Natural killer cell (primary cell): ENCODE results near the gene GRIK1. TPM values are rescaled to one million over a fixed set of nuclear protein-coding genes. Genes with fewer than 3 reads are reported as not detected.

Experiments
- ATAC-seq, 3 donors: fragments of 150-1000 bp in 2 of 3; fragments of 200-7000 bp in 1 of 3; cut with Tn5 transposase; 1 replicate in 1 of 3; 2 replicates in 2 of 3; pipeline ENCODE4 v1.10.0; 2021; ENCODE audit warnings: mild to moderate bottlenecking in 2 of 3, moderate library complexity in 2 of 3
- DNase-seq, 2 donors: peaks; one replicate each; pipeline versions ENCODE4 v3.0.0 to v3.0.0-alpha.2; 2013 to 2021; ENCODE audit warnings: mixed read lengths in 1 of 2
- H3K27ac ChIP-seq: one replicate; pipeline ENCODE4 v1.5.1; 2013; ENCODE audit warnings: mild to moderate bottlenecking, low read length
- H3K27me3 ChIP-seq: one replicate; pipeline ENCODE4 v1.6.1; 2013; ENCODE audit warnings: low read length; ENCODE audit not compliant: control insufficient read depth, insufficient read depth
- H3K36me3 ChIP-seq: one replicate; pipeline ENCODE4 v1.6.1; 2013; ENCODE audit warnings: low read length; ENCODE audit not compliant: control insufficient read depth, insufficient read depth
- H3K4me1 ChIP-seq: one replicate; pipeline ENCODE4 v1.6.1; 2013; ENCODE audit warnings: low read length; ENCODE audit not compliant: control insufficient read depth, insufficient read depth
- H3K4me3 ChIP-seq: one replicate; pipeline ENCODE4 v1.5.1; 2013; ENCODE audit warnings: low read length
- H3K9me3 ChIP-seq: one replicate; pipeline ENCODE4 v1.6.1; 2013; ENCODE audit warnings: low read length; ENCODE audit not compliant: control insufficient read depth, insufficient read depth
- H3K27ac Mint-ChIP-seq, 2 donors: one replicate each; pipeline ENCODE4 v1.8.0; 2022; ENCODE audit warnings: mild to moderate bottlenecking in 2 of 2, mixed read lengths in 2 of 2, moderate library complexity in 1 of 2
- H3K27me3 Mint-ChIP-seq, 2 donors: one replicate each; pipeline ENCODE4 v1.8.0; 2022; ENCODE audit warnings: low read depth in 2 of 2, mixed read lengths in 2 of 2
- H3K36me3 Mint-ChIP-seq: one replicate; pipeline ENCODE4 v1.8.0; 2022; ENCODE audit warnings: mixed read lengths
- H3K4me1 Mint-ChIP-seq, 2 donors: one replicate each; pipeline ENCODE4 v1.8.0; 2022; ENCODE audit warnings: mixed read lengths in 2 of 2
- H3K4me3 Mint-ChIP-seq: one replicate; pipeline ENCODE4 v1.8.0; 2022; ENCODE audit warnings: mild to moderate bottlenecking, moderate library complexity, mixed read lengths
- H3K9me3 Mint-ChIP-seq, 2 donors: one replicate each; pipeline ENCODE4 v1.8.0; 2022; ENCODE audit warnings: mixed read lengths in 2 of 2
- WGBS: methylation state at CpG from one replicate; pipeline ENCODE4 v1.1.7; 2013; ENCODE audit warnings: missing lambda C conversion rate; ENCODE audit not compliant: insufficient coverage; 5-methylcytosine and 5-hydroxymethylcytosine counted together
- intact Hi-C: fragments of 100-400 bp; cut with micrococcal nuclease; formaldehyde crosslinking; loops from one replicate; pipeline ENCODE4 v1.14.2; 2022
- total RNA-seq, 4 donors: library from RNA; stranded (reverse); fragments of 120-200 nt in 1 of 4; gene quantifications; one replicate each; pipeline versions ENCODE4 v1.2.3 to v1.2.4, GENCODE V29; 2013 to 2022
- TF ChIP-seq, protein P1 (sequence below): fragments of 200-600 bp; IDR thresholded peaks from one replicate; pipeline ENCODE4 v1.8.0; 2022; ENCODE audit warnings: antibody characterized with exemption

The GRIK1 gene
- total RNA-seq, 3 donors from 2014 or later (not counting 1 experiment from before 2014, with no cell fraction given) = not detected

DNA sequence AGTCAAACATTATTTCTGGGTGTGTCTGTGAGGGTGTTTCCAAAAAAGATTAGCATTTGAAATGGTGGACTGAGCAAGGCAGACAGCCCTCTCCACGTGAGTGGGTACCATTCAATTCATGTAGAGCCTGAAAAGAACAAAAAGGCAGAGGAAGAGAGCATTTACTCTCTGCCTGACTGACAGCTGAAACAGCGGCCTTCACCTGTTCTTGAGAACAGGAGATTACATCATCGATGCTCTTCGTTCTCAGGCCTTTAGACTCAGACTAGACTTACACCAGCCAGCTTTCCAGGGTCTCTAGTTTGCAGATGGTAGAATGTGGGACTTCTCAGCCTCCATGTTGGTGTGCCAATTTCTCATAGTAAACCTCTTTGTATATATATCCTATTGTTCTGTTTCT is 338.7 kb downstream of the GRIK1 start:
- no peaks in the 10 kb centered on the region for H3K36me3 ChIP-seq
- intact Hi-C loops = no loop called here
- 86% methylated on average over 4 of the region's 4 CpGs for WGBS

DNA sequence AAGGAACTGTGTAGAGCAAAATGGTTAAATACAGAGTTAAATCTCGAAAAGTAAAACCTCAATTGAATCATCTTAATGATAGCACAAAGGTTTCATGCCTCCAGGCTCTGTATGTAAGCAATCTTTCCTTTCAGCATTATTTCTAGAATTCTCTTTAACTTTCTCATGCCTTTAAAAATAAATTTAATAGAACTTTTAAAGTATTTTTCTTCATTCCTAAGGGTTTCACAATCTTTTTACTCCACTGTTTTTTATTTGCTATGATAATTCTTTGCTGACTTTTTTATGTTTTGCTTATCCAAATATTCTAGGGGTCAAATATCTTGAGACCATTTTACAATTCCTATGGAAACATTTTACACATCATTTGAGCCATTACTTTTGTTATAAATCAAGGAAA is 353.1 kb downstream of the GRIK1 start:
- DNase-seq = no peak
- H3K36me3 Mint-ChIP-seq = no peaks in the 10 kb centered on the region
- no peaks in the 10 kb centered on the region for H3K9me3 ChIP-seq
- no peak overlapping the region for H3K27ac ChIP-seq
- no peak overlapping the region for H3K27ac Mint-ChIP-seq
- no peaks in the 10 kb centered on the region for H3K27me3 ChIP-seq
- intact Hi-C loops = no loop called here
- peaks cover 0 to 2% of the 10 kb centered on the region in 2 donors for H3K9me3 Mint-ChIP-seq
- no peaks in the 10 kb centered on the region for H3K4me1 Mint-ChIP-seq
- H3K4me3 ChIP-seq = no peak overlapping the region
- H3K4me3 Mint-ChIP-seq = no peak overlapping the region
- ATAC-seq = no peak
- H3K36me3 ChIP-seq = no peaks in the 10 kb centered on the region
- no peaks in the 10 kb centered on the region for H3K4me1 ChIP-seq
- H3K27me3 Mint-ChIP-seq = peaks cover 0 to 2% of the 10 kb centered on the region in 2 donors
- TF ChIP-seq, protein P1, sequence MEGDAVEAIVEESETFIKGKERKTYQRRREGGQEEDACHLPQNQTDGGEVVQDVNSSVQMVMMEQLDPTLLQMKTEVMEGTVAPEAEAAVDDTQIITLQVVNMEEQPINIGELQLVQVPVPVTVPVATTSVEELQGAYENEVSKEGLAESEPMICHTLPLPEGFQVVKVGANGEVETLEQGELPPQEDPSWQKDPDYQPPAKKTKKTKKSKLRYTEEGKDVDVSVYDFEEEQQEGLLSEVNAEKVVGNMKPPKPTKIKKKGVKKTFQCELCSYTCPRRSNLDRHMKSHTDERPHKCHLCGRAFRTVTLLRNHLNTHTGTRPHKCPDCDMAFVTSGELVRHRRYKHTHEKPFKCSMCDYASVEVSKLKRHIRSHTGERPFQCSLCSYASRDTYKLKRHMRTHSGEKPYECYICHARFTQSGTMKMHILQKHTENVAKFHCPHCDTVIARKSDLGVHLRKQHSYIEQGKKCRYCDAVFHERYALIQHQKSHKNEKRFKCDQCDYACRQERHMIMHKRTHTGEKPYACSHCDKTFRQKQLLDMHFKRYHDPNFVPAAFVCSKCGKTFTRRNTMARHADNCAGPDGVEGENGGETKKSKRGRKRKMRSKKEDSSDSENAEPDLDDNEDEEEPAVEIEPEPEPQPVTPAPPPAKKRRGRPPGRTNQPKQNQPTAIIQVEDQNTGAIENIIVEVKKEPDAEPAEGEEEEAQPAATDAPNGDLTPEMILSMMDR = no peak
- 67% methylated on average over 1 of the region's 1 CpG for WGBS

More for the DNA sequence above, 338.7 kb downstream of the GRIK1 start:
- Histone ChIP-seq H3K9me3 (no peaks in the 10 kb centered on the region), H3K27ac (no peak overlapping the region), H3K27me3 (no peaks in the 10 kb centered on the region), H3K4me1 (no peaks in the 10 kb centered on the region), H3K4me3 (no peak overlapping the region)
- Mint-ChIP-seq H3K27ac (no peak overlapping the region), H3K4me1 (no peaks in the 10 kb centered on the region), H3K27me3 (no peaks in the 10 kb centered on the region), H3K36me3 (peaks cover 7% of the 10 kb centered on the region), H3K9me3 (peaks cover 4 to 8% of the 10 kb centered on the region in 2 donors), H3K4me3 (no peak overlapping the region)
- TF ChIP-seq, protein P1 = no peak
- no peak for ATAC-seq
- no peak for DNase-seq

DNA sequence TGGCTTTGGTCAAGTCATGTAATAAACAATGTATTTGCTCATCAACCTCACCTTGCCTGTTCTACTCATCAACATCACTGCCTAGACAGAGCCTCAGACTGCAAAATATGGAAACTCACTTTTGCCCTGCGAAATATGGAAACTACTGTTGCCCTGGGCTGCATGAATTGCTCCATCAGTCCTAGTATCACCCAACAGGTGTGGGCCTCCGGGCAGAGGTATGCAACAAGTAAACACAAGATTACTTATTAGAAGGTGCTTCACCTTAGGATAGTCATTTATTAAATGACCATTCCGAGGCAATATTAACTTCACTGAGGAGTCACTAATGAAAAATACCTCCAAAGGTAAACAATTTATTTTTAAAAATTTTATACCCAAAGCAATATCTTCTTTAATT is 354.3 kb downstream of the GRIK1 start:
- intact Hi-C loops = no loop called here
- H3K4me1 Mint-ChIP-seq = no peaks in the 10 kb centered on the region
- ATAC-seq (no peak), DNase-seq (no peak)
- H3K9me3 Mint-ChIP-seq = peaks cover 0 to 2% of the 10 kb centered on the region in 2 donors
- H3K4me3 Mint-ChIP-seq = no peak overlapping the region
- TF ChIP-seq, protein P1 = no peak
- Histone ChIP-seq H3K9me3 (no peaks in the 10 kb centered on the region), H3K27ac (no peak overlapping the region), H3K27me3 (no peaks in the 10 kb centered on the region), H3K4me3 (no peak overlapping the region), H3K4me1 (no peaks in the 10 kb centered on the region), H3K36me3 (no peaks in the 10 kb centered on the region)
- H3K27ac Mint-ChIP-seq = no peak overlapping the region
- 80% methylated on average over 3 of the region's 3 CpGs for WGBS
- H3K27me3 Mint-ChIP-seq = no peaks in the 10 kb centered on the region
- H3K36me3 Mint-ChIP-seq = no peaks in the 10 kb centered on the region

- no peaks in the 10 kb centered on the region for H3K27me3 Mint-ChIP-seq
- DNase-seq = no peak
- no peak overlapping the region for H3K4me3 Mint-ChIP-seq
- no peaks in the 10 kb centered on the region for H3K4me1 Mint-ChIP-seq
- no peak overlapping the region for H3K4me3 ChIP-seq
- H3K27me3 ChIP-seq = no peaks in the 10 kb centered on the region
- no peak overlapping the region for H3K27ac Mint-ChIP-seq
- no peak for ATAC-seq
- intact Hi-C loops = no loop called here
- TF ChIP-seq, protein P1 = no peak
- H3K9me3 Mint-ChIP-seq = no peaks in the 10 kb centered on the region
- no peaks in the 10 kb centered on the region for H3K36me3 Mint-ChIP-seq
- H3K4me1 ChIP-seq = no peaks in the 10 kb centered on the region
- no peaks in the 10 kb centered on the region for H3K9me3 ChIP-seq
- WGBS = 94% methylated on average over 2 of the region's 2 CpGs
- H3K36me3 ChIP-seq = no peaks in the 10 kb centered on the region
- H3K27ac ChIP-seq = no peak overlapping the region
Observed at GRCh38 chr21:29583424-29583924, 356.3 kb downstream of the GRIK1 start.
